Ectodermal cell (in vitro differentiated cells): ENCODE results near the gene DGUOK.
"Not testable (repeated sequence)": the region's sequence is repeated elsewhere in the genome, so short reads cannot be mapped to it uniquely, and the experiment has no call there.

Experiments
- H3K27ac ChIP-seq: 2 replicates; pipeline ENCODE4 v1.7.0; 2013; ENCODE audit warnings: mild to moderate bottlenecking, low read depth, low read length; ENCODE audit not compliant: insufficient read depth, poor library complexity, severe bottlenecking
- H3K27me3 ChIP-seq: 2 replicates; pipeline ENCODE4 v1.7.0; 2013; ENCODE audit warnings: mild to moderate bottlenecking, low read length; ENCODE audit not compliant: insufficient read depth, control insufficient read depth, poor library complexity, severe bottlenecking
- H3K36me3 ChIP-seq: one replicate; pipeline ENCODE4 v1.7.0; 2013; ENCODE audit warnings: low read length; ENCODE audit not compliant: control insufficient read depth, insufficient read depth
- H3K4me1 ChIP-seq: one replicate; pipeline ENCODE4 v1.7.0; 2013; ENCODE audit warnings: low read length; ENCODE audit not compliant: control insufficient read depth, insufficient read depth
- H3K4me3 ChIP-seq: 2 replicates; pipeline ENCODE4 v1.7.0; 2013; ENCODE audit warnings: low read depth, low read length, control low read depth; ENCODE audit not compliant: insufficient read depth
- H3K9me3 ChIP-seq: 2 replicates; pipeline ENCODE4 v1.7.0; 2013; ENCODE audit warnings: mild to moderate bottlenecking, low read length, moderate library complexity; ENCODE audit not compliant: control insufficient read depth
- WGBS, 2 experiments: methylation state at CpG; one replicate each; pipeline ENCODE4 v1.1.7; 2013; ENCODE audit warnings: missing lambda C conversion rate in 2 of 2; 5-methylcytosine and 5-hydroxymethylcytosine counted together

The DGUOK gene

GRCh38 chr2:73933194-73933593 lies 6.5 kb downstream of the DGUOK start:
- H3K4me3 ChIP-seq, result no peak overlapping the region
- H3K36me3 ChIP-seq, result no peaks in the 10 kb centered on the region
- peaks cover 7% of the 10 kb centered on the region for H3K4me1 ChIP-seq
- H3K27ac ChIP-seq, result no peak overlapping the region
- WGBS, 2 experiments, result 97 to 99% methylated on average over 3 of the region's 3 CpGs
- no peaks in the 10 kb centered on the region for H3K27me3 ChIP-seq
- no peaks in the 10 kb centered on the region for H3K9me3 ChIP-seq

GRCh38 chr2:73935641-73936040 lies 9.0 kb downstream of the DGUOK start:
- H3K4me1 ChIP-seq, result no peaks in the 10 kb centered on the region
- no peaks in the 10 kb centered on the region for H3K36me3 ChIP-seq
- no peak overlapping the region for H3K4me3 ChIP-seq
- no peaks in the 10 kb centered on the region for H3K9me3 ChIP-seq
- no peak overlapping the region for H3K27ac ChIP-seq
- no peaks in the 10 kb centered on the region for H3K27me3 ChIP-seq

GRCh38 chr2:73937103-73937885 lies 10.6 kb downstream of the DGUOK start:
- 86 to 94% methylated on average over 4 of the region's 4 CpGs for WGBS, 2 experiments
- Histone ChIP-seq H3K27me3 (no peaks in the 10 kb centered on the region), H3K36me3 (no peaks in the 10 kb centered on the region), H3K9me3 (no peaks in the 10 kb centered on the region), H3K27ac (no peak overlapping the region), H3K4me1 (no peaks in the 10 kb centered on the region), H3K4me3 (no peak overlapping the region)

GRCh38 chr2:73937899-73938298 lies 11.2 kb downstream of the DGUOK start:
- Histone ChIP-seq H3K36me3 (no peaks in the 10 kb centered on the region), H3K4me3 (no peak overlapping the region), H3K27me3 (no peaks in the 10 kb centered on the region), H3K9me3 (no peaks in the 10 kb centered on the region), H3K27ac (no peak overlapping the region), H3K4me1 (no peaks in the 10 kb centered on the region)

GRCh38 chr2:73938718-73939352 lies 12.2 kb downstream of the DGUOK start:
- Histone ChIP-seq H3K27me3 (no peaks in the 10 kb centered on the region), H3K9me3 (no peaks in the 10 kb centered on the region), H3K27ac (no peak overlapping the region), H3K4me1 (no peaks in the 10 kb centered on the region), H3K4me3 (no peak overlapping the region), H3K36me3 (no peaks in the 10 kb centered on the region)
- 94 to 95% methylated on average over 5 of the region's 5 CpGs for WGBS, 2 experiments

- 86 to 87% methylated on average over 2 of the region's 2 CpGs for WGBS, 2 experiments
- no peak overlapping the region for H3K4me3 ChIP-seq
- H3K27me3 ChIP-seq, result no peaks in the 10 kb centered on the region
- no peaks in the 10 kb centered on the region for H3K36me3 ChIP-seq
- H3K9me3 ChIP-seq, result no peaks in the 10 kb centered on the region
- no peak overlapping the region for H3K27ac ChIP-seq
- no peaks in the 10 kb centered on the region for H3K4me1 ChIP-seq
Measured at GRCh38 chr2:73939419-73939818, 12.7 kb downstream of the DGUOK start.

- WGBS, 2 experiments, result 89 to 90% methylated on average over 1 of the region's 1 CpG
Measured at GRCh38 chr2:73940066-73940465, 13.4 kb downstream of the DGUOK start.

GRCh38 chr2:73942664-73943063 lies 16.0 kb downstream of the DGUOK start:
- no CpG with 5 or more reads among the region's 2 CpGs for whole genome bisulfite sequencing, 2 experiments
- no peaks in the 10 kb centered on the region for H3K9me3 ChIP-seq
- H3K4me1 ChIP-seq, result no peaks in the 10 kb centered on the region
- no peak overlapping the region for H3K27ac ChIP-seq
- no peak overlapping the region for H3K4me3 ChIP-seq
- peaks cover 10% of the 10 kb centered on the region for H3K36me3 ChIP-seq
- no peaks in the 10 kb centered on the region for H3K27me3 ChIP-seq

More at GRCh38 chr2:73940066-73940465, 13.4 kb downstream of the DGUOK start:
- not testable (repeated sequence) for H3K9me3 ChIP-seq, H3K27ac ChIP-seq, H3K4me1 ChIP-seq, H3K4me3 ChIP-seq, H3K27me3 ChIP-seq, H3K36me3 ChIP-seq

GRCh38 chr2:73944714-73945113 lies 18.0 kb downstream of the DGUOK start:
- H3K27ac ChIP-seq, result no peak overlapping the region
- H3K27me3 ChIP-seq, result no peaks in the 10 kb centered on the region
- no peaks in the 10 kb centered on the region for H3K9me3 ChIP-seq
- H3K4me3 ChIP-seq, result no peak overlapping the region
- peaks cover 17% of the 10 kb centered on the region for H3K36me3 ChIP-seq
- H3K4me1 ChIP-seq, result no peaks in the 10 kb centered on the region
- 93 to 97% methylated on average over 4 of the region's 4 CpGs for WGBS, 2 experiments

- H3K4me1 ChIP-seq, result no peaks in the 10 kb centered on the region
- 100% methylated on average over 1 of the region's 1 CpG; no CpG with 5 or more reads in 1 of the 2 experiments for WGBS, 2 experiments
- no peak overlapping the region for H3K27ac ChIP-seq
- H3K36me3 ChIP-seq, result peaks cover 23% of the 10 kb centered on the region
- no peak overlapping the region for H3K4me3 ChIP-seq
- H3K27me3 ChIP-seq, result no peaks in the 10 kb centered on the region
- no peaks in the 10 kb centered on the region for H3K9me3 ChIP-seq
Measured at GRCh38 chr2:73946215-73946614, 19.5 kb downstream of the DGUOK start.
